HCT116 (cell line): ENCODE data around the gene CMA1. TPM values are rescaled to one million over a fixed set of nuclear protein-coding genes. Genes with fewer than 3 reads are reported as not detected.
"Not testable (repeated sequence)": the region's sequence is repeated elsewhere in the genome, so short reads cannot be mapped to it uniquely, and the experiment has no call there.

Experiments used
- ATAC-seq: fragments of 200-7000 bp; cut with Tn5 transposase; 2 replicates; pipeline ENCODE4 v1.9.1; 2020; ENCODE audit warnings: mild to moderate bottlenecking, moderate library complexity
- BruUV-seq: library from RNA; stranded (reverse); fragments of 400-500 nt; replicated peaks from 2 replicates; lab custom pipeline; 2021; lab: Mats Ljungman, UMichigan
- CTCF ChIA-PET: fragments of 300-600 bp; sonication (Branson Sonifier 250); formaldehyde crosslinking; loops from one replicate; lab custom pipeline; 2021; ENCODE audit warnings: antibody characterized with exemption; lab: Charles Lee
- POLR2A ChIA-PET: fragments of 300-600, 350-600 bp; sonication (Branson Sonifier 250); formaldehyde crosslinking; loops from one replicate; lab custom pipeline; 2021; ENCODE audit warnings: antibody characterized with exemption; lab: Charles Lee
- RAD21 ChIA-PET, 2 experiments: fragments of 300-600 bp; sonication (Branson Sonifier 250); formaldehyde crosslinking; loops; one replicate each; lab custom pipeline; 2023; ENCODE audit warnings: low total read pairs in 2 of 2; ENCODE audit not compliant: uncharacterized antibody in 2 of 2, unreplicated experiment in 2 of 2, low non-redundant PET in 1 of 2; lab: Charles Lee
- DNase-seq: peaks from one replicate; pipeline ENCODE4 v3.0.0-alpha.2; 2010; ENCODE audit warnings: low read depth, low spot score
- H2AFZ ChIP-seq: fragments of 200-600 bp; shearing (Covaris generic), sonication (generic); 2 replicates; pipeline ENCODE4 v1.6.1; 2017; ENCODE audit warnings: low read depth, mixed run types, mixed read lengths, antibody characterized with exemption, low read length; ENCODE audit not compliant: poor library complexity, severe bottlenecking
- H3K27ac ChIP-seq: 2 replicates; pipeline ENCODE4 v1.5.1; 2012; ENCODE audit warnings: low read depth, low read length
- H3K27me3 ChIP-seq: fragments of 200-600 bp; sonication (generic); 2 replicates; pipeline ENCODE4 v1.6.1; 2016; ENCODE audit warnings: mixed run types, low read length, mixed read lengths; ENCODE audit not compliant: insufficient read depth
- H3K36me3 ChIP-seq, 2 experiments: fragments of 200-500 bp in 1 of 2; fragments of 200-600 bp in 1 of 2; sonication (Bioruptor generic) in 1 of 2; sonication (generic) in 1 of 2; 2 replicates each; pipeline versions ENCODE4 v1.5.1 to v1.6.1; 2014 to 2016; ENCODE audit warnings: low read length in 2 of 2, inconsistent platforms in 1 of 2, mixed read lengths in 1 of 2, mixed run types in 1 of 2; ENCODE audit not compliant: insufficient read depth in 2 of 2, control insufficient read depth in 1 of 2
- H3K4me1 ChIP-seq, 2 experiments: fragments of 200-600 bp in 1 of 2; sonication (generic) in 1 of 2; 2 replicates each; pipeline versions ENCODE4 v1.5.1 to v1.6.1; 2012 to 2017; ENCODE audit warnings: low read length in 2 of 2, inconsistent platforms in 1 of 2, mild to moderate bottlenecking in 1 of 2, mixed read lengths in 1 of 2, mixed run types in 1 of 2, moderate library complexity in 1 of 2; ENCODE audit not compliant: insufficient read depth in 2 of 2, control insufficient read depth in 1 of 2
- H3K4me2 ChIP-seq: fragments of 200-600 bp; sonication (generic); 2 replicates; pipeline ENCODE4 v1.6.1; 2017; ENCODE audit warnings: mixed run types, low read length, mixed read lengths
- H3K4me3 ChIP-seq, 2 experiments: fragments of 200-600 bp in 1 of 2; sonication (generic) in 1 of 2; replicated peaks in 1 of 2; 2 replicates each; pipeline ENCODE4 v1.5.1; 2011 to 2016; ENCODE audit warnings: low read length in 2 of 2, control low read depth in 1 of 2, low read depth in 1 of 2, mild to moderate bottlenecking in 1 of 2, mixed read lengths in 1 of 2, mixed run types in 1 of 2
- H3K79me2 ChIP-seq: fragments of 200-600 bp; sonication (generic); 2 replicates; pipeline ENCODE4 v1.6.1; 2017; ENCODE audit warnings: mild to moderate bottlenecking, mixed run types, low read length, moderate library complexity, mixed read lengths; ENCODE audit not compliant: insufficient read depth
- H3K9ac ChIP-seq: fragments of 200-600 bp; sonication (generic); 2 replicates; pipeline ENCODE4 v1.6.1; 2016; ENCODE audit warnings: low read length, mixed read lengths
- H3K9me2 ChIP-seq: fragments of 200-600 bp; sonication (generic), shearing (Covaris generic); 2 replicates; pipeline ENCODE4 v1.6.1; 2017; ENCODE audit warnings: mixed run types, mild to moderate bottlenecking, moderate library complexity; ENCODE audit not compliant: insufficient read depth
- H3K9me3 ChIP-seq, 2 experiments: fragments of 200-500 bp in 1 of 2; fragments of 200-600 bp in 1 of 2; sonication (Bioruptor generic) in 1 of 2; sonication (generic) in 1 of 2; 2 replicates each; pipeline ENCODE4 v1.6.1; 2014 to 2017; ENCODE audit warnings: low read length in 2 of 2, mixed read lengths in 2 of 2, inconsistent platforms in 1 of 2, low read depth in 1 of 2, mild to moderate bottlenecking in 1 of 2, mixed run types in 1 of 2, moderate library complexity in 1 of 2; ENCODE audit not compliant: control insufficient read depth in 1 of 2, insufficient read depth in 1 of 2
- H4K20me1 ChIP-seq: fragments of 200-600 bp; sonication (generic), shearing (Covaris generic); 2 replicates; pipeline ENCODE4 v1.6.1; 2017; ENCODE audit warnings: mixed run types, mild to moderate bottlenecking, moderate library complexity; ENCODE audit not compliant: insufficient read depth
- CBX3 ChIP-seq: IDR thresholded peaks from 2 replicates; pipeline ENCODE4 v1.6.1; 2012; ENCODE audit warnings: low read depth
- CEBPB ChIP-seq: IDR thresholded peaks from 2 replicates; pipeline ENCODE4 v1.6.1; 2012; ENCODE audit warnings: low read depth
- CTCF ChIP-seq, 3 experiments: fragments of 200-600 bp in 1 of 3; sonication (generic) in 1 of 3; IDR thresholded peaks in 2 of 3; conservative IDR thresholded peaks in 1 of 3; 2 replicates each; pipeline ENCODE4 v1.5.1; 2012 to 2017; ENCODE audit warnings: low read depth in 2 of 3, low read length in 2 of 3, antibody characterized with exemption in 1 of 3, borderline replicate concordance in 1 of 3, control low read depth in 1 of 3, mild to moderate bottlenecking in 1 of 3, mixed read lengths in 1 of 3, mixed run types in 1 of 3, moderate library complexity in 1 of 3; ENCODE audit not compliant: insufficient read depth in 1 of 3
- ELF1 ChIP-seq: IDR thresholded peaks from 2 replicates; pipeline ENCODE4 v1.6.1; 2012; ENCODE audit warnings: low read depth, borderline replicate concordance
- EZH2phosphoT487 ChIP-seq: fragments of 200-600 bp; IDR thresholded peaks from 2 replicates; pipeline ENCODE4 v1.6.1; 2018; ENCODE audit warnings: antibody characterized with exemption, borderline replicate concordance
- FOSL1 ChIP-seq: IDR thresholded peaks from 2 replicates; pipeline ENCODE4 v1.6.1; 2012; ENCODE audit warnings: low read depth
- POLR2A ChIP-seq: IDR thresholded peaks from 2 replicates; pipeline ENCODE4 v1.7.0; 2011; ENCODE audit warnings: borderline replicate concordance; ENCODE audit not compliant: insufficient read depth, insufficient read length; ENCODE audit errors: extremely low read depth
- SIN3A ChIP-seq: IDR thresholded peaks from 2 replicates; pipeline ENCODE4 v1.6.1; 2012; ENCODE audit warnings: low read depth
- SRF ChIP-seq: IDR thresholded peaks from 2 replicates; pipeline ENCODE4 v1.6.1; 2012; ENCODE audit warnings: low read depth
- YY1 ChIP-seq: IDR thresholded peaks from 2 replicates; pipeline ENCODE4 v1.6.1; 2011; ENCODE audit warnings: low read length, low read depth, moderate library complexity, mild to moderate bottlenecking; ENCODE audit not compliant: insufficient replicate concordance; ENCODE audit errors: extremely low read depth
- ZFX ChIP-seq: fragments of 450-650 bp; IDR thresholded peaks from 2 replicates; pipeline ENCODE4 v1.6.1; 2017
- intact Hi-C: fragments of 100-400 bp; cut with micrococcal nuclease; formaldehyde crosslinking; loops from 2 replicates; pipeline ENCODE4 v1.10.0; 2022
- total RNA-seq: library from RNA; stranded (reverse); gene quantifications from one replicate; pipeline ENCODE4 v1.2.1, GENCODE V29; 2021; ENCODE audit not compliant: unreplicated experiment
- TF ChIP-seq, protein P1 (sequence below): IDR thresholded peaks from 2 replicates; pipeline ENCODE4 v1.6.1; 2012

CMA1 gene
- total RNA-seq, 1 experiment from 2014 or later, result not detected

- Histone ChIP-seq H3K4me1 (no peaks in the 10 kb centered on the region), H3K27ac (no peak overlapping the region), H3K9me3 (no peaks in the 10 kb centered on the region), H3K4me3 (no peak overlapping the region), H2AFZ (no peak overlapping the region), H3K36me3 (no peaks in the 10 kb centered on the region), H3K4me2 (no peak overlapping the region), H3K9ac (no peak overlapping the region), H3K79me2 (no peaks in the 10 kb centered on the region), H3K27me3 (peaks cover 5% of the 10 kb centered on the region; the same call in 1 of the 2 replicates), H3K9me2 (no peaks in the 10 kb centered on the region), H4K20me1 (no peaks in the 10 kb centered on the region)
- BruUV-seq, result no TSS peak
- ChIA-PET CTCF (no interaction called here), RAD21 (no interaction called here), POLR2A (no interaction called here)
- TF ChIP-seq CTCF (IDR thresholded peaks at IDR 0.05 in 2 of 3, conservative IDR thresholded peaks at IDR 0.05 in 1 of 3; ENCODE audit: borderline replicate concordance in 1 of 3, insufficient read depth in 1 of 3, low read depth in 2 of 3, low read length in 2 of 3) (no peak), SIN3A (no peak), YY1 (no peak), CBX3 (no peak), POLR2A (no peak), ELF1 (no peak), EZH2phosphoT487 (no peak), ZFX (no peak), SRF (no peak), FOSL1 (no peak), CEBPB (no peak)
- TF ChIP-seq, protein P1, sequence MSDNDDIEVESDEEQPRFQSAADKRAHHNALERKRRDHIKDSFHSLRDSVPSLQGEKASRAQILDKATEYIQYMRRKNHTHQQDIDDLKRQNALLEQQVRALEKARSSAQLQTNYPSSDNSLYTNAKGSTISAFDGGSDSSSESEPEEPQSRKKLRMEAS, result no peak
- DNase-seq (no peak), ATAC-seq (no peak)
- intact Hi-C loops, result no loop called here
These were observed 26.2 kb upstream of the CMA1 start for GRCh38 chr14:24534286-24534685.

DNA sequence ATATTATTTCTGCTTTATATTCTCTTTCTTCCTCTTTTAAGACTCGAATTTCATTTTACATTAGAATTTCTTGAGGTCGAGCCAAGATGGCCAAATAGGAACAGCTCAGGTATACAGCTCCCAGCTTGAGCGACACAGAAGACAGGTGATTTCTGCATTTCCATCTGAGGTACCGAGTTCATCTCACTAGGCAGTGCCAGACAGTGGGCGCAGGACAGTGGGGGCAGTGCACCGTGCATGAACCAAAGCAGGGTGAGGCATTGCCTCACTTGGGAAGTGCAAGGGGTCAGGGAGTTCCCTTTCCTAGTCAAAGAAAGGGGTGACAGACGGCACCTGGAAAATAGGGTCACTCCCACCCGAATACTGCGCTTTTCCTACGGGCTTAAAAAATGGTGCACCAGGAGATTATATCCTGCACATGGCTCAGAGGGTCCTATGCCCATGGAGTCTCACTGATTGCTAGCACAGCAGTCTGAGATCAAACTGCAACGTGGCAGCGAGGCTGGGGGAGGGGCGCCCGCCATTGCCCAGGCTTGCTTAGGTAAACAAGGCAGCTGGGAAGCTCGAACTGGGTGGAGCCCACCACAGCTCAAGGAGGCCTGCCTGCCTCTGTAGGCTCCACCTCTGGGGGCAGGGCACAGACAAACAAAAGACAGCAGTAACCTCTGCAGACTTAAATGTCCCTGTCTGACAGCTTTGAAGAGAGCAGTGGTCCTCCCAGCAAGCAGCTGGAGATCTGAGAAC, 18.0 kb upstream of the CMA1 start:
- POLR2A ChIA-PET, H3K9ac ChIP-seq: not testable (repeated sequence)

More for the DNA sequence above, 18.0 kb upstream of the CMA1 start:
- peak overlapping the region; percentile 19 to 33 for H3K4me3 ChIP-seq
- H3K79me2 ChIP-seq, H3K9me3 ChIP-seq, intact Hi-C loops, DNase-seq, H2AFZ ChIP-seq, H3K27me3 ChIP-seq, H3K27ac ChIP-seq, BruUV-seq, H3K4me1 ChIP-seq, H3K36me3 ChIP-seq, H3K9me2 ChIP-seq, CTCF ChIA-PET, RAD21 ChIA-PET, H4K20me1 ChIP-seq, ATAC-seq: not testable (repeated sequence)
- H3K4me2 ChIP-seq, result peak overlapping the region; percentile 60
